K562 (cell line): ENCODE data around the gene ZNF24. TPM values are rescaled to one million over a fixed set of nuclear protein-coding genes. Genes with fewer than 3 reads are reported as not detected.

Experiments used
- ATF7 ChIP-seq: fragments of 450-650 bp; IDR thresholded peaks from 2 replicates; pipeline ENCODE4 v1.7.1; 2014; ENCODE audit warnings: mild to moderate bottlenecking, moderate library complexity
- BRCA1 ChIP-seq, 2 experiments: fragments of 450-650 bp in 1 of 2; sonication (generic) in 1 of 2; formaldehyde crosslinking in 1 of 2; IDR thresholded peaks; 2 replicates each; pipeline versions ENCODE4 v1.5.0 to v1.6.1; 2017 to 2020; ENCODE audit warnings: mild to moderate bottlenecking in 1 of 2, missing genetic modification reagents in 1 of 2
- FIP1L1 ChIP-seq: fragments of 200-400 bp; formaldehyde crosslinking; IDR thresholded peaks from 2 replicates; pipeline ENCODE4 v1.6.1; 2018; ENCODE audit warnings: mild to moderate bottlenecking, low read depth, low read length; ENCODE audit not compliant: poor library complexity, severe bottlenecking
- FOXJ2 ChIP-seq: fragments of 200-800 bp; sonication (Bioruptor generic); IDR thresholded peaks from 2 replicates; pipeline ENCODE4 v1.6.1; 2016; ENCODE audit warnings: missing genetic modification characterization, missing compliant biosample characterization
- FOXK2 ChIP-seq, 2 experiments: fragments of 450-650 bp; IDR thresholded peaks in 1 of 2; conservative IDR thresholded peaks in 1 of 2; 2 replicates each; pipeline ENCODE4 v1.6.1; 2016; ENCODE audit warnings: low read depth in 2 of 2, mild to moderate bottlenecking in 1 of 2
- GMEB1 ChIP-seq: fragments of 250-450 bp; sonication (Bioruptor Pico); IDR thresholded peaks from 2 replicates; pipeline ENCODE4 v1.4.0; 2020; ENCODE audit warnings: mild to moderate bottlenecking
- HCFC1 ChIP-seq: IDR thresholded peaks from 2 replicates; pipeline ENCODE4 v1.6.1; 2012; ENCODE audit warnings: low read depth, low read length, improper control_type of control experiment
- HMGN3 ChIP-seq: IDR thresholded peaks from 2 replicates; pipeline ENCODE4 v1.6.1; 2011; ENCODE audit warnings: borderline replicate concordance, low read depth, mild to moderate bottlenecking, mixed read lengths, low read length; ENCODE audit not compliant: insufficient read length; ENCODE audit errors: extremely low read depth
- MAZ ChIP-seq, 2 experiments: fragments of 450-650 bp in 1 of 2; sonication (generic) in 1 of 2; formaldehyde crosslinking; IDR thresholded peaks in 1 of 2; conservative IDR thresholded peaks in 1 of 2; 2 replicates each; pipeline versions ENCODE4 v1.4.0 to v1.5.0; 2020; ENCODE audit warnings: mild to moderate bottlenecking in 1 of 2, missing genetic modification reagents in 1 of 2
- MECOM ChIP-seq: fragments of 250-450 bp; sonication (Bioruptor Pico); IDR thresholded peaks from 2 replicates; pipeline ENCODE4 v1.8.0; 2022; ENCODE audit warnings: inconsistent platforms
- MLX ChIP-seq, 2 experiments: fragments of 450-650 bp in 1 of 2; sonication (generic) in 1 of 2; formaldehyde crosslinking; conservative IDR thresholded peaks; 2 replicates each; pipeline versions ENCODE4 v1.4.0 to v1.8.1; 2020 to 2022; ENCODE audit warnings: mild to moderate bottlenecking in 1 of 2, missing genetic modification reagents in 1 of 2
- PHF8 ChIP-seq: fragments of 200-600 bp; sonication (generic); IDR thresholded peaks from 2 replicates; pipeline ENCODE4 v1.6.1; 2012; ENCODE audit warnings: mixed run types, mild to moderate bottlenecking, inconsistent platforms, low read length, moderate library complexity, borderline replicate concordance
- RBFOX2 ChIP-seq: fragments of 200-400 bp; formaldehyde crosslinking; IDR thresholded peaks from 2 replicates; pipeline ENCODE4 v1.6.1; 2017; ENCODE audit warnings: low read depth, mild to moderate bottlenecking, low read length, moderate library complexity
- RBM22 ChIP-seq: fragments of 200-400 bp; formaldehyde crosslinking; IDR thresholded peaks from 2 replicates; pipeline ENCODE4 v1.6.1; 2018; ENCODE audit warnings: low read length, low read depth; ENCODE audit not compliant: poor library complexity, severe bottlenecking
- RCOR1 ChIP-seq, 2 experiments: IDR thresholded peaks; 2 replicates each; pipeline ENCODE4 v1.6.1; 2012; ENCODE audit warnings: low read depth in 2 of 2, low read length in 2 of 2, borderline replicate concordance in 1 of 2, improper control_type of control experiment in 1 of 2
- RNF219 ChIP-seq: fragments of 250-450 bp; sonication (Bioruptor Pico); IDR thresholded peaks from 2 replicates; pipeline ENCODE4 v1.5.0; 2022; ENCODE audit warnings: mild to moderate bottlenecking
- SRSF7 ChIP-seq: fragments of 200-400 bp; formaldehyde crosslinking; optimal IDR thresholded peaks from 2 replicates; pipeline ENCODE3; 2017; ENCODE audit warnings: mild to moderate bottlenecking, low read depth, low read length
- VEZF1 ChIP-seq: fragments of 200-800 bp; sonication (Bioruptor generic); IDR thresholded peaks from 2 replicates; pipeline ENCODE4 v1.6.1; 2017; ENCODE audit warnings: missing genetic modification characterization, missing compliant biosample characterization
- ZFX ChIP-seq: sonication (generic); formaldehyde crosslinking; IDR thresholded peaks from 2 replicates; pipeline ENCODE4 v1.8.0; 2022; ENCODE audit warnings: mild to moderate bottlenecking, missing genetic modification reagents, moderate library complexity
- polyA plus RNA-seq, 8 experiments: library from polyadenylated mRNA; depleted of rRNA in 4 of 8; stranded (reverse) in 5 of 8; unstranded in 3 of 8; fragments of >200 nt; fragmentation: Nextera tagmentation in 2 of 8; fragmentation: Illumina TruSeq in 1 of 8; extraction: Ambion mirVana in 2 of 8; extraction: Trizol in 1 of 8; gene quantifications; 2 replicates each; pipeline versions ENCODE4 v1.2.1 to v1.2.3, GENCODE V29; 2011 to 2014; ENCODE audit warnings: inconsistent platforms in 1 of 8, missing spikeins in 1 of 8
- total RNA-seq, 7 experiments: library from RNA; depleted of rRNA in 6 of 7; stranded (reverse); fragments of >200 nt in 6 of 7; fragmentation: Illumina TruSeq in 2 of 7; extraction: Trizol in 2 of 7; gene quantifications; 2 replicates each; pipeline versions ENCODE4 v1.2.1 to v1.2.3, GENCODE V29; 2011 to 2021; ENCODE audit warnings: low replicate concordance in 1 of 7

Gene ZNF24
- total and polyA plus RNA-seq, 9 of the 15 experiments (the other 6 are each of a cell fraction or from before 2014, with no cell fraction given) = 35.7 to 72.8 (median 54.1) TPM

GRCh38 chr18:35376742-35377695 is 32.8 kb upstream of the ZNF24 start, which contains the start of gene ZNF396 (continued):
- TF ChIP-seq BRCA1 (IDR thresholded peaks at IDR 0.05) (no peak), BRCA1 (CRISPR knock-in tag; IDR thresholded peaks at IDR 0.05) (no peak), MAZ (CRISPR knock-in tag; conservative IDR thresholded peaks at IDR 0.05 in 1 of 2, IDR thresholded peaks at IDR 0.05 in 1 of 2) (peak; percentile 78 to 82; a peak in 2 of 4 replicates), RNF219 (CRISPR knock-in tag) (no peak), VEZF1 (CRISPR knock-in tag) (peak; percentile 78), HCFC1 (peak; percentile 63), GMEB1 (no peak), ATF7 (no peak), ZFX (peak; percentile 55), SRSF7 (no peak), FOXK2 (conservative IDR thresholded peaks at IDR 0.05 in 1 of 2, IDR thresholded peaks at IDR 0.05 in 1 of 2; ENCODE audit: low read depth in 2 of 2) (peak in 1 of 2 experiments; percentile 47; a peak in 1 of 4 replicates), RCOR1 (IDR thresholded peaks at IDR 0.05; ENCODE audit: borderline replicate concordance in 1 of 2, low read depth in 2 of 2, low read length in 2 of 2) (0 out of 4 replicates have a peak, but pooled peaks of 1 of the 2 experiments have one; percentile 3), PHF8 (peak; percentile 62), MLX (CRISPR knock-in tag; conservative IDR thresholded peaks at IDR 0.05) (no peak), HMGN3 (peak; percentile 44), RBFOX2 (peak; percentile 75), FIP1L1 (peak; percentile 67), FOXJ2 (tag) (peak; percentile 70), RBM22 (peak; percentile 91), MECOM (CRISPR knock-in tag) (no peak)
